Transverse colon (tissue), 4 donors: Measurements from ENCODE around the gene ABCC9. TPM values are rescaled to one million over a fixed set of nuclear protein-coding genes. Genes with fewer than 3 reads are reported as not detected.

Experiments used
- DNase-seq: peaks from one replicate; pipeline ENCODE4 v3.0.0-alpha.2; 2019
- H3K27ac ChIP-seq, 4 donors: fragments of 200-600 bp; sonication (generic); 2 replicates each; pipeline ENCODE4 v1.5.1; 2016 to 2018; ENCODE audit warnings: inconsistent platforms in 4 of 4
- H3K27me3 ChIP-seq: fragments of 200-600 bp; sonication (generic); 2 replicates; pipeline ENCODE4 v1.5.1; 2017; ENCODE audit warnings: inconsistent platforms
- H3K36me3 ChIP-seq, 4 donors: fragments of 200-600 bp; sonication (generic); 2 replicates each; pipeline ENCODE4 v1.5.1; 2017 to 2019; ENCODE audit warnings: inconsistent platforms in 4 of 4
- H3K4me1 ChIP-seq, 4 donors: fragments of 200-600 bp; sonication (generic); 2 replicates each; pipeline ENCODE4 v1.5.1; 2017 to 2020; ENCODE audit warnings: inconsistent platforms in 4 of 4
- H3K4me3 ChIP-seq, 4 donors: fragments of 200-600 bp; sonication (generic); 1 replicate in 1 of 4; 2 replicates in 3 of 4; pipeline versions ENCODE4 v1.5.1 to v1.6.1; 2017 to 2019; ENCODE audit warnings: inconsistent platforms in 4 of 4
- H3K9me3 ChIP-seq, 2 donors: fragments of 200-600 bp; sonication (generic); 2 replicates each; pipeline ENCODE4 v1.5.1; 2017 to 2019; ENCODE audit warnings: inconsistent platforms in 2 of 2
- CTCF ChIP-seq, 5 experiments: fragments of 200-600 bp in 3 of 5; fragments of 450-650 bp in 2 of 5; sonication (generic) in 3 of 5; IDR thresholded peaks; 1 replicate in 2 of 5; 2 replicates in 3 of 5; pipeline ENCODE4 v1.5.1; 2016 to 2017; ENCODE audit warnings: antibody characterized with exemption in 5 of 5, inconsistent platforms in 3 of 5, mild to moderate bottlenecking in 2 of 5, moderate library complexity in 1 of 5
- EP300 ChIP-seq: sonication (generic); formaldehyde crosslinking; IDR thresholded peaks from one replicate; pipeline ENCODE4 v1.6.1; 2017; ENCODE audit warnings: antibody characterized with exemption, low read depth
- POLR2A ChIP-seq: fragments of 450-650 bp; IDR thresholded peaks from one replicate; pipeline ENCODE4 v1.6.1; 2016; ENCODE audit warnings: antibody characterized with exemption, mild to moderate bottlenecking, moderate library complexity
- POLR2AphosphoS5 ChIP-seq, 3 donors: sonication (generic); formaldehyde crosslinking; IDR thresholded peaks; one replicate each; pipeline ENCODE4 v1.6.1; 2016; ENCODE audit warnings: antibody characterized with exemption in 3 of 3
- WGBS, 2 donors: methylation state at CpG; one replicate each; pipeline ENCODE4 v1.1.5; 2018; ENCODE audit warnings: low coverage in 1 of 2; 5-methylcytosine and 5-hydroxymethylcytosine counted together
- in situ Hi-C, 4 donors: fragments of 200-750 bp; cut with MboI; loops; one replicate each; pipeline versions ENCODE4 v1.15.0 to v1.15.1; 2017; ENCODE audit warnings: low sequenced_read_pairs in 3 of 4, low pct_ligation_motif_present in 1 of 4, low pct_unique_long_range_greater_than_20kb in 1 of 4
- intact Hi-C: fragments of 100-400 bp; cut with DNase I; formaldehyde crosslinking; loops from one replicate; pipeline ENCODE4 v1.15.1; 2023; ENCODE audit warnings: low total_unique reads
- total RNA-seq, 4 donors: library from RNA; depleted of rRNA; stranded (reverse); fragments of >200 nt; gene quantifications; one replicate each; pipeline ENCODE4 v1.1.0, GENCODE V29; 2016

The ABCC9 gene
- total RNA-seq, 4 donors from 2014 or later: 5.2 to 10.2 (median 8.0) TPM

GRCh38 chr12:21950649-21951048 lies 9.4 kb upstream of the ABCC9 start:
- H3K36me3 ChIP-seq: no peaks in the 10 kb centered on the region
- no peak overlapping the region for H3K27ac ChIP-seq
- H3K4me3 ChIP-seq: no peak overlapping the region
- no peak for TF ChIP-seq POLR2AphosphoS5 (IDR thresholded peaks at IDR 0.05)
- TF ChIP-seq EP300: no peak
- no peaks in the 10 kb centered on the region for H3K4me1 ChIP-seq
- intact Hi-C loops: no loop called here
- no peaks in the 10 kb centered on the region for H3K27me3 ChIP-seq
- 91% methylated on average over 1 of the region's 1 CpG for WGBS, 2 donors
- peaks cover 9 to 23% of the 10 kb centered on the region in 2 donors for H3K9me3 ChIP-seq
- in situ Hi-C loops: no loop called here
- no peak for DNase-seq

DNA sequence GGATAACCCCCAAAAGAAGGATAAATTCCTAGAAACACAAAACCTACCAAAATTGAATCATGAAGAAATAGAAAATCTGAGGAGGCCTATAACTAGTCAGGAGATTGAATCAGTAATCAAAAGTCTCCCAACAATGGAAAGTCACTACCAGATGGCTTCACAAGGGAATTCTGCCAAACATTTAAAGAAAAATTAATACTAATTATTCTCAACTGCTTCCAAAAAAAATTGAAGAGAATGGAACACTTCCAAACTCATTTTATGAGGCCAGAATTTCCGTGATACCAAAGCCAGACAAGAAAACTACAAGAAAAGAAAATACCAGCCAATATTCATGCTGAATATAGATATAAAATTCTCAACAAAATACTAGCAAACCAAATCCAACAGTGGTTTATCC lies 7.8 kb upstream of the ABCC9 start:
- no peaks in the 10 kb centered on the region for H3K36me3 ChIP-seq
- no peak overlapping the region for H3K27ac ChIP-seq
- in situ Hi-C loops (no loop called here), intact Hi-C loops (no loop called here)
- TF ChIP-seq POLR2A (no peak), EP300 (no peak), CTCF (IDR thresholded peaks at IDR 0.05) (no peak), POLR2AphosphoS5 (IDR thresholded peaks at IDR 0.05) (no peak)
- H3K4me3 ChIP-seq: no peak overlapping the region
- H3K4me1 ChIP-seq: no peaks in the 10 kb centered on the region
- DNase-seq: no peak
- 56 to 75% methylated on average over 1 of the region's 1 CpG for WGBS, 2 donors
- H3K27me3 ChIP-seq: no peaks in the 10 kb centered on the region
- peaks cover 9 to 23% of the 10 kb centered on the region in 2 donors for H3K9me3 ChIP-seq

DNA sequence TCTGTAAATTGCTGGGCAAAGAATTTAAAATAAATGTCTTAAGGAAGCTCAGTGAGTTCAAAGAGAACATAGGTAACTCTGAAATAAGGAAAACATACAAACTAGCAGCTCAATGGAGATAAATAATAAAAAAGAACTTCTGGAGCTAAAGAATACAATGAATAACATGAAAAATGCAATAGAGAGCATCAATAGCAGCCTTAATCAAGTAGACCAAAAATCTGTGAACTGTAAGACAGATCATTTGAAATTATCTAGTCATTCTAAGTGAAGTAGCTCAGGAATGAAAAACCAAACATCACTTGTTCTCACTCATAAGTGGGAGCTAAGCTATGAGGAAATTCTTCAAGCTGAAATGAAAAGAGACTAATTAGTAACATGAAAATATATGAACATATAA lies 5.8 kb upstream of the ABCC9 start:
- no peak for DNase-seq
- Histone ChIP-seq H3K9me3 (peaks cover 9 to 23% of the 10 kb centered on the region in 2 donors), H3K27ac (no peak overlapping the region), H3K4me1 (no peaks in the 10 kb centered on the region), H3K27me3 (peaks cover 13% of the 10 kb centered on the region), H3K4me3 (no peak overlapping the region), H3K36me3 (no peaks in the 10 kb centered on the region)
- in situ Hi-C loops (no loop called here), intact Hi-C loops (no loop called here)
- TF ChIP-seq POLR2AphosphoS5 (IDR thresholded peaks at IDR 0.05): no peak
- no peak for TF ChIP-seq CTCF (IDR thresholded peaks at IDR 0.05)
- TF ChIP-seq EP300: no peak
- TF ChIP-seq POLR2A: no peak

- no peak for DNase-seq
- Histone ChIP-seq H3K9me3 (peaks cover 0 to 13% of the 10 kb centered on the region in 2 donors), H3K36me3 (no peaks in the 10 kb centered on the region), H3K27me3 (peaks cover 33% of the 10 kb centered on the region), H3K4me1 (peaks cover 0 to 13% (median 2%) of the 10 kb centered on the region in 4 donors), H3K27ac (no peak overlapping the region), H3K4me3 (no peak overlapping the region)
- WGBS, 2 donors: 78 to 85% methylated on average over 4 of the region's 4 CpGs
- in situ Hi-C loops (no loop called here), intact Hi-C loops (no loop called here)
- no peak for TF ChIP-seq CTCF (IDR thresholded peaks at IDR 0.05)
- no peak for TF ChIP-seq POLR2A
- TF ChIP-seq EP300: no peak
- TF ChIP-seq POLR2AphosphoS5 (IDR thresholded peaks at IDR 0.05): no peak
These were observed 3.8 kb upstream of the ABCC9 start for GRCh38 chr12:21945002-21945401.

- WGBS, 2 donors: 48 to 52% methylated on average over 8 to 11 of the region's 11 CpGs
- TF ChIP-seq CTCF (IDR thresholded peaks at IDR 0.05) (no peak), POLR2AphosphoS5 (IDR thresholded peaks at IDR 0.05) (no peak), POLR2A (no peak), EP300 (no peak)
- Histone ChIP-seq H3K27me3 (peaks cover 48% of the 10 kb centered on the region), H3K4me1 (peaks cover 0 to 13% (median 2%) of the 10 kb centered on the region in 4 donors), H3K4me3 (peak overlapping the region in 3 of 4 donors; percentile 25 to 48 (median 29)), H3K9me3 (peaks cover 0 to 6% of the 10 kb centered on the region in 2 donors), H3K27ac (peak overlapping the region; percentile 62 to 83 (median 73)), H3K36me3 (no peaks in the 10 kb centered on the region)
- intact Hi-C loops (no loop called here), in situ Hi-C loops (no loop called here)
- DNase-seq: no peak
These were observed 1.1 kb upstream of the ABCC9 start for GRCh38 chr12:21942377-21942703.
